Vagina (tissue), 2 donors: Measurements from ENCODE around the gene HEATR3.

Experiments used
- CTCF ChIP-seq, 3 experiments: fragments of 450-650 bp in 2 of 3; fragments of 200-600 bp in 1 of 3; sonication (generic) in 1 of 3; IDR thresholded peaks; one replicate each; pipeline ENCODE4 v1.5.1; 2017 to 2019; ENCODE audit warnings: antibody characterized with exemption in 3 of 3, mild to moderate bottlenecking in 2 of 3, moderate library complexity in 2 of 3
- POLR2A ChIP-seq, 2 donors: fragments of 450-650 bp; IDR thresholded peaks; one replicate each; pipeline ENCODE4 v1.6.1; 2017; ENCODE audit warnings: antibody characterized with exemption in 2 of 2, mild to moderate bottlenecking in 2 of 2, moderate library complexity in 2 of 2
- POLR2AphosphoS5 ChIP-seq, 2 donors: sonication (generic); formaldehyde crosslinking; IDR thresholded peaks; one replicate each; pipeline ENCODE4 v1.9.0; 2017; ENCODE audit warnings: antibody characterized with exemption in 2 of 2, mild to moderate bottlenecking in 2 of 2, low read depth in 1 of 2; ENCODE audit not compliant: insufficient read depth in 1 of 2

DNA sequence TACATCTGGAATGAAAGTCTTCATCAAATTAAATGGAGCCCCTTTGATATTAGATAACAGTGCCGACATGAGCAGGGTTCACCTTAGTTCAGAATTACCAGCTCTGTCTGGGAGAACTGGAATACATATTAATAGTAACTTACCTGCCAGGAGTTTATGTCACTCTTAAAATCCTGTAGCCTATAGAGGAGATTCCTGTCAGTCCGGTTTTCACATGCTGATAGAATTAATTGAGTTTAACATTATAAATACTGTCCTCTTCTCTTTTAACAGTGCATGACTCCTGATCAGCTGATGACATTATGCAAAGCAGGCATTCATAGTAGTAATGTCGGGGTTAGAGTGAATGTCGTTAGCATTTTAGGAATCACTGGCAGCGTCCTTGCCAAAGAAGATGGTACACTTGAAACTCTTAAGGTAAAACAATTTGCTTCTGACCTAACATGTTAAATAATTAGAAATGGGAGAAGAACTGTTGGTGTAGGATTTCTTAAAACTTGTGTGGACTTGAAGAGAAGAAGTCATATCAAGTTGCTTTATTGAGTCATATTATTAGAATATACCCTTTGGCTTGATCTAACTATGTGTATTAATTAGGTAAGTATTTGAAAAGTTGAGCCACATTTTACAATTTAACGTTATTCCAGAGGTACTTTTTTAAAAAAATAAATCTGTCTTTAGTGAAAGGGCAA, 34.3 kb downstream of the HEATR3 start:
- TF ChIP-seq CTCF (IDR thresholded peaks at IDR 0.05), result no peak
- no peak for TF ChIP-seq POLR2A (IDR thresholded peaks at IDR 0.05)
- peak in 1 of 2 donors; percentile 26 for TF ChIP-seq POLR2AphosphoS5 (IDR thresholded peaks at IDR 0.05; ENCODE audit: insufficient read depth in 1 of 2, low read depth in 1 of 2)
